GM12872 (cell line): ENCODE measurements around the gene CCN5.

ENCODE experiments used
- CTCF ChIP-seq: IDR thresholded peaks from 3 replicates; pipeline ENCODE4 v1.5.1; 2011; ENCODE audit warnings: low read depth, mild to moderate bottlenecking, low read length, moderate library complexity; ENCODE audit not compliant: insufficient read depth

CCN5 gene

GRCh38 chr20:44772636-44773035 lies 57.5 kb downstream of the CCN5 start:
- no peak for TF ChIP-seq CTCF

- no peak for TF ChIP-seq CTCF
Measured at GRCh38 chr20:44773070-44773829, 58.1 kb downstream of the CCN5 start.

- TF ChIP-seq CTCF, result no peak
Measured at GRCh38 chr20:44776980-44777379, 61.8 kb downstream of the CCN5 start.
